GM06990 (cell line): ENCODE measurements around the gene OR6B1.
"Not testable (repeated sequence)": the region's sequence is repeated elsewhere in the genome, so short reads cannot be mapped to it uniquely, and the experiment has no call there.

Experiments
- DNase-seq: peaks from one replicate; pipeline ENCODE4 v3.0.0-alpha.2; 2011; ENCODE audit not compliant: insufficient read length; ENCODE audit errors: extremely low read depth
- H3K27me3 ChIP-seq: replicated peaks from 2 replicates; pipeline ENCODE4 v1.6.0; 2011; ENCODE audit warnings: low read length; ENCODE audit not compliant: control insufficient read depth, insufficient read depth
- H3K36me3 ChIP-seq: 2 replicates; pipeline ENCODE4 v1.5.1; 2011; ENCODE audit warnings: low read length; ENCODE audit not compliant: control insufficient read depth, insufficient read depth
- H3K4me3 ChIP-seq: replicated peaks from 2 replicates; pipeline ENCODE4 v1.5.1; 2011; ENCODE audit warnings: low read depth, mild to moderate bottlenecking, control low read depth, low read length
- CTCF ChIP-seq: IDR thresholded peaks from 2 replicates; pipeline ENCODE4 v1.5.1; 2011; ENCODE audit warnings: low read length, control low read depth, mild to moderate bottlenecking, inconsistent platforms; ENCODE audit not compliant: insufficient read depth, poor library complexity, severe bottlenecking

Gene OR6B1

DNA sequence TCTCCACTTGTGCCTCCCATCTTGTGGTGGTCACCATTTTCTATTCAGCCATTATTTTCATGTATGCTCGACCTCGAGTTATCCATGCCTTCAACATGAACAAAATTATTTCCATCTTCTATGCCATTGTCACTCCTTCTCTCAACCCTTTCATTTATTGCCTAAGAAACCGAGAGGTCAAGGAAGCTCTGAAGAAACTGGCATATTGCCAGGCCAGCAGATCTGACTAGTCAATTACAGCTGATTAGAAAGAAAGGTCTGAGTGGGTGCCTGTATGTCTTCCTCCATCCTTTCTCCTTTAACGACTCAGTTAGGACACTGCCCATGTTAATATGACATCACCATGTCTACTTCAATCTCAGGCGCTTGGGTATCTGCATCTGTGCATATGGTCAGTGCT is 4.6 kb downstream of the OR6B1 start:
- no peak for DNase-seq
- no peaks in the 10 kb centered on the region for H3K36me3 ChIP-seq
- TF ChIP-seq CTCF, result no peak

DNA sequence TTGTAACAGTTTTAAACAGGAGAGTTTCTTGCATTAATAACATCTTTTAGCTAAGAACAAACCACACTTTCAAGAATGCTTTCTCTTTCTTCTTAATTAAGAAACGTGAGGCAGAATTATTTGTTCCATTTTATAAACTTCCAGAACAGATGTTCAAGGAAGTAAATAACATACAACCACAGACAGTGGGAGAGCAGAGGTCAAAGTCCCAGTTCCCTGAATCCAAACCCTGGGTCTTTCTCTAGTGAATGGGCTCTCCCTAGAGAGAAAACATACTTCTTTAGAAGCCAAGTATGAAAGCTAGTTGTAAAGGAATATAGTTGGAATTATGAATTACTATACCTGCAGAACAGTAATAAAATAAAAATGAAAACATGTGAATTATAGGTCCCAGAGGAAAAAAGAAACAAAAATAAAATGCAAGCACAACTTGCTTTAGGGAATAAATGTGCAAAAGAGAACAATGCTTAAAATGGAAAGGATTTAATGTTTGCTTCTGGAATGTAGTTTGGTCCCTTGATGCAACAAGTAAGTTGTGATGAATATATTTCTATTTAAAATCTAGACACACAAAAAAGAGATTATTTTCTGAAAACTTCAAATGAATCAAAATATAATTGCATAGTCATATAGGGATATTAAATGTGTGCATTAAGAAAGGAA is 6.0 kb downstream of the OR6B1 start:
- Histone ChIP-seq H3K4me3 (no peak overlapping the region), H3K27me3 (no peaks in the 10 kb centered on the region), H3K36me3 (no peaks in the 10 kb centered on the region)
- DNase-seq, result no peak
- TF ChIP-seq CTCF, result no peak

More for the DNA sequence above, 4.6 kb downstream of the OR6B1 start:
- Histone ChIP-seq H3K4me3 (no peak overlapping the region), H3K27me3 (no peaks in the 10 kb centered on the region)

GRCh38 chr7:144006692-144007042 is 6.5 kb downstream of the OR6B1 start:
- TF ChIP-seq CTCF, result no peak
- Histone ChIP-seq H3K4me3 (no peak overlapping the region), H3K36me3 (no peaks in the 10 kb centered on the region), H3K27me3 (no peaks in the 10 kb centered on the region)
- DNase-seq, result no peak

DNA sequence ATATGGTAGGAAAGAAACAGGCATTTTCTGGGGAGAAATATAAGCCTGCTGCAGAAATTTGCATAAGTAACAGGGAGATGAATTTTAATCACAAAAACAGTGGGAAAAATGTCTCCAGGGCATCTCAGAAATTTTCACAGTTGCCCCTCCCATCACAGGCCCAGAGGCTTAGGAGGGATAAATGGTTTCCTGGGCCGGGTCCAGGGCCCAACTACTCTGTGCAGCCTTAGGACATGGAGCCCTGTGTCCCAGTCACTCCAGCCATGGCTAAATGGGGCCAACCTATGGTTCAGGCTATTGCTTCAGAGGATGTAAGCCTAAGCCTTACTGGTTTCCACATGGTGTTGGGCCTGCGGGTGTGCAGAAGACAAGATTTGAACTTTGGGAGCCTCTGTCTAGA is 9.2 kb downstream of the OR6B1 start:
- H3K36me3 ChIP-seq, result no peaks in the 10 kb centered on the region

DNA sequence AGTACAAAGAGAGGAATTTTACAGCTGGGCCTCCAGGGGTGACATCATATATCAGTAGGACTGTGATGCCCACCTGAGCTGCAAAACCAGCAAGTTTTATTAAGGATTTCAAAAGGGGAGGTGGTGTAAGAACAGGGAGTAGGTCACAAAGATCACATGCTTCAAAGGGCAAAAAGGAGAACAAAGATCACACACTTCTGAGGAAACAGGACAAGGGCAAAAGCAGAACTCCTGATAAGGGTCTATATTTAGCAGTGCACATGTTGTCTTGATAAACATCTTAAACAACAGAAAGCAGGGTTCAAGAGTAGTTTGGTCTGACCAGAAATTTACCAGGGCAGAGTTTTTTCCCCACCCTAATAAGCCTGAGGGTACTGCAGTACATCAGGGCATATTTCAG is 9.9 kb downstream of the OR6B1 start:
- not testable (repeated sequence) for H3K4me3 ChIP-seq, DNase-seq, H3K36me3 ChIP-seq, H3K27me3 ChIP-seq

More for the DNA sequence above, 9.2 kb downstream of the OR6B1 start:
- no peaks in the 10 kb centered on the region for H3K27me3 ChIP-seq
- no peak overlapping the region for H3K4me3 ChIP-seq
- no peak for DNase-seq
- TF ChIP-seq CTCF, result no peak

- not testable (repeated sequence) for H3K4me3 ChIP-seq, H3K36me3 ChIP-seq, DNase-seq, H3K27me3 ChIP-seq
These were observed 10.7 kb downstream of the OR6B1 start for GRCh38 chr7:144010821-144011220.
